C4-2B (cell line): ENCODE data around the gene PDPN.

Source experiments
- H3K27ac ChIP-seq: fragments of 450-650 bp; 2 replicates; pipeline ENCODE4 v1.5.1; 2017
- CTCF ChIP-seq: fragments of 450-650 bp; conservative IDR thresholded peaks from 2 replicates; pipeline ENCODE4 v1.5.1; 2017; ENCODE audit warnings: mild to moderate bottlenecking
- ZFX ChIP-seq: fragments of 450-650 bp; IDR thresholded peaks from 2 replicates; pipeline ENCODE4 v1.6.1; 2017

Gene PDPN

GRCh38 chr1:13576926-13577325 is 6.7 kb upstream of the PDPN start:
- TF ChIP-seq ZFX, result no peak
- no peak for TF ChIP-seq CTCF
- no peak overlapping the region for H3K27ac ChIP-seq

GRCh38 chr1:13577846-13578245 is 5.8 kb upstream of the PDPN start:
- TF ChIP-seq CTCF (no peak), ZFX (no peak)
- no peak overlapping the region for H3K27ac ChIP-seq

GRCh38 chr1:13581446-13581845 is 2.2 kb upstream of the PDPN start:
- H3K27ac ChIP-seq, result no peak overlapping the region
- TF ChIP-seq ZFX, result no peak
- no peak for TF ChIP-seq CTCF

- H3K27ac ChIP-seq, result no peak overlapping the region
- TF ChIP-seq ZFX (no peak), CTCF (no peak)
These were observed 754 bp upstream of the PDPN start for GRCh38 chr1:13582713-13583443.

- TF ChIP-seq ZFX (no peak), CTCF (no peak)
- H3K27ac ChIP-seq, result no peak overlapping the region
These were observed 547 bp downstream of the PDPN start for GRCh38 chr1:13583966-13584791.

- no peak for TF ChIP-seq CTCF
- TF ChIP-seq ZFX, result no peak
- H3K27ac ChIP-seq, result no peak overlapping the region
These were observed 1.4 kb downstream of the PDPN start for GRCh38 chr1:13584876-13585611.

- TF ChIP-seq CTCF (no peak), ZFX (no peak)
- no peak overlapping the region for H3K27ac ChIP-seq
These were observed 2.0 kb downstream of the PDPN start for GRCh38 chr1:13585612-13585991.
